ENCODE data around the gene LGALS12.

LGALS12 gene

DNA sequence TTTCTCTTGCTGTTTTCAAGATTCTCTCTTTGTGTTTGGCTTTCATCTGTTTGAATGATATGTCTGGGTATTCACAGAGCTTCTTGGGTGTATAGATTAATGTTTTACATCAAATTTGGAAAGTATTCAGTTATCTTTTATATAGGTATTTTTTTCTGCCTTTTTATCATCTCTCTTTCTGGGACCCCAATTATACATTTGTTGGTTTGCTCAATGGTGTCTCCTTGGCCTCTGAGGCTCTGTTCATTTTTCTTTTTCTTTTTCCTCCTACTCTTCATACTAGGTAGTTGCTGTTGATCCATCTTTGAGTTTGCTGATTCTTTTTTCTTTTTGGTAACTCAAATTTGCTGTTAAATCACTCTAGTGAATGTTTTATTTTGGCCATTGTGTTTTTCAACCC lies 29.3 kb upstream of the LGALS12 start:
- Histone ChIP-seq H3K4me1 (ENCODE audit: control insufficient read depth in 1 of 2, insufficient read depth in 1 of 2, low read depth in 1 of 2, low read length in 1 of 2) (peaks cover 0 to 6% of the 10 kb centered on the region in 2 experiments), H3K27ac (no peak overlapping the region), H3K27me3 (peaks cover 7% of the 10 kb centered on the region), H3K9me3 (no peaks in the 10 kb centered on the region), H3K36me3 (no peaks in the 10 kb centered on the region), H3K4me3 (ENCODE audit: low read depth in 1 of 2, low read length in 1 of 2) (no peak overlapping the region)
- TF ChIP-seq, protein P1, sequence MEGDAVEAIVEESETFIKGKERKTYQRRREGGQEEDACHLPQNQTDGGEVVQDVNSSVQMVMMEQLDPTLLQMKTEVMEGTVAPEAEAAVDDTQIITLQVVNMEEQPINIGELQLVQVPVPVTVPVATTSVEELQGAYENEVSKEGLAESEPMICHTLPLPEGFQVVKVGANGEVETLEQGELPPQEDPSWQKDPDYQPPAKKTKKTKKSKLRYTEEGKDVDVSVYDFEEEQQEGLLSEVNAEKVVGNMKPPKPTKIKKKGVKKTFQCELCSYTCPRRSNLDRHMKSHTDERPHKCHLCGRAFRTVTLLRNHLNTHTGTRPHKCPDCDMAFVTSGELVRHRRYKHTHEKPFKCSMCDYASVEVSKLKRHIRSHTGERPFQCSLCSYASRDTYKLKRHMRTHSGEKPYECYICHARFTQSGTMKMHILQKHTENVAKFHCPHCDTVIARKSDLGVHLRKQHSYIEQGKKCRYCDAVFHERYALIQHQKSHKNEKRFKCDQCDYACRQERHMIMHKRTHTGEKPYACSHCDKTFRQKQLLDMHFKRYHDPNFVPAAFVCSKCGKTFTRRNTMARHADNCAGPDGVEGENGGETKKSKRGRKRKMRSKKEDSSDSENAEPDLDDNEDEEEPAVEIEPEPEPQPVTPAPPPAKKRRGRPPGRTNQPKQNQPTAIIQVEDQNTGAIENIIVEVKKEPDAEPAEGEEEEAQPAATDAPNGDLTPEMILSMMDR (IDR thresholded peaks at IDR 0.05): no peak

DNA sequence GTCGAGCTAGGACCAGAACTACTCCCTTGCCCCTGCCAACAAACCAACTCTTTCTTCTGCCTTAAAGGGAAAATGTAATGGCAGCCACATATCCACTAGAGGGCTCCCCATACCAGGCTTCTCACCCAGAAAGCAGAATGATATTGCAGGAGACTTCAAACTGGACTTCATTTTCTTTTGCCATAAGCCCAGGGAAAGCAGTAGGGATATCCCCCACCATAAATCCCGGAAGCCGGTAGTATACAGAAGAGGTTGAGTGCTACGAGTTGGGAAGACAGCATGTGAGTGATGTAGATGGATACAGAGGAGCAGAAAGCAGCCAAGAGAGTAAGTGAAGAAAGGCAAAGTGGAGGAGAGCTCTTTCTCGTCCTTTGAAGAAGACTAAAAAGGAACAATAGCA lies 27.0 kb upstream of the LGALS12 start:
- TF ChIP-seq, protein P1 (IDR thresholded peaks at IDR 0.05): peak; percentile 90
- H3K9me3 ChIP-seq: no peaks in the 10 kb centered on the region
- H3K4me3 ChIP-seq (ENCODE audit: low read depth in 1 of 2, low read length in 1 of 2): no peak overlapping the region
- no peaks in the 10 kb centered on the region for H3K36me3 ChIP-seq
- H3K4me1 ChIP-seq (ENCODE audit: control insufficient read depth in 1 of 2, insufficient read depth in 1 of 2, low read depth in 1 of 2, low read length in 1 of 2): peaks cover 0 to 6% of the 10 kb centered on the region in 2 experiments
- peaks cover 7% of the 10 kb centered on the region for H3K27me3 ChIP-seq
- no peak overlapping the region for H3K27ac ChIP-seq

DNA sequence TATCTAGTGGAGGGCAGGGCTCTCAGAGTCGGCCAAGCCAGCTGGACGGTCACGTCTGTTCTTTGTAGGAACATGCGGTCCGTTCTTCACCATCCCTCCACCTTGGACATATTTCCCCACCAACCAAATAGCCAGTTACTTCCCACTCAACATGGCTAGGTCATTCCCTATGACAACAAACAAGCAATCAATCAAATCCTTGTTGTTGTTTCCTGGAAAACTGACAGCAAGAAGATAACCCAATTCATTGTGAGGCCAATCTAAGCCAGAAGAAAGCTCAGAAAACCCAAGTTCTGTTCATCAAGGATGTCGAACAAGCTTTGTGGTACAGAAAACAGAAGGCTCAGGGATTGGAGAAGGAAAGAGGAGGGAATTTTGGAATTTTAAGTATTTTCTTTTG lies 25.8 kb upstream of the LGALS12 start:
- H3K27ac ChIP-seq: no peak overlapping the region
- H3K36me3 ChIP-seq: no peaks in the 10 kb centered on the region
- no peak overlapping the region for H3K4me3 ChIP-seq (ENCODE audit: low read depth in 1 of 2, low read length in 1 of 2)
- TF ChIP-seq, protein P1 (IDR thresholded peaks at IDR 0.05): no peak
- no peaks in the 10 kb centered on the region for H3K9me3 ChIP-seq
- H3K27me3 ChIP-seq: peaks cover 5% of the 10 kb centered on the region
- peaks cover 0 to 6% of the 10 kb centered on the region in 2 experiments for H3K4me1 ChIP-seq (ENCODE audit: control insufficient read depth in 1 of 2, insufficient read depth in 1 of 2, low read depth in 1 of 2, low read length in 1 of 2)

DNA sequence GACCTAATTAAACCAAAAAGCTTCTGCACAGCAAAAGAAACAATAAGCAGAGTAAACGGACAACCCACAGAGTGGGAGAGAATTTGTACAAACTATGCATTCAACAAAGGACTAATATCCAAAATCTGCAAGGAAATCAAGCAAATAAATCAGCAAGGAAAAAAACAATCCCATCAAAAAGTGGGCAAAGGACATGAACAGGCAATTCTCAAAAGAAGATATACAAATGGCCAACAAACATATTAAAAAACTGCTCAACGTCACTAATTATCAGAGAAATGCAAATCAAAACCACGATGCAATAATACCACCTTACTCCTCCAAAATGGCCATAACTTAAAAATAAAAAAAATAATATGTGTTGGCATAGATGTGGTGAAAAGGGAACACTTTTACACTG lies 20.1 kb upstream of the LGALS12 start:
- H3K27me3 ChIP-seq: peaks cover 41% of the 10 kb centered on the region
- H3K27ac ChIP-seq: no peak overlapping the region
- H3K9me3 ChIP-seq: no peaks in the 10 kb centered on the region
- no peaks in the 10 kb centered on the region for H3K36me3 ChIP-seq
- H3K4me1 ChIP-seq (ENCODE audit: control insufficient read depth in 1 of 2, insufficient read depth in 1 of 2, low read depth in 1 of 2, low read length in 1 of 2): peaks cover 2 to 3% of the 10 kb centered on the region in 2 experiments
- H3K4me3 ChIP-seq (ENCODE audit: low read depth in 1 of 2, low read length in 1 of 2): no peak overlapping the region
- TF ChIP-seq, protein P1 (IDR thresholded peaks at IDR 0.05): no peak

DNA sequence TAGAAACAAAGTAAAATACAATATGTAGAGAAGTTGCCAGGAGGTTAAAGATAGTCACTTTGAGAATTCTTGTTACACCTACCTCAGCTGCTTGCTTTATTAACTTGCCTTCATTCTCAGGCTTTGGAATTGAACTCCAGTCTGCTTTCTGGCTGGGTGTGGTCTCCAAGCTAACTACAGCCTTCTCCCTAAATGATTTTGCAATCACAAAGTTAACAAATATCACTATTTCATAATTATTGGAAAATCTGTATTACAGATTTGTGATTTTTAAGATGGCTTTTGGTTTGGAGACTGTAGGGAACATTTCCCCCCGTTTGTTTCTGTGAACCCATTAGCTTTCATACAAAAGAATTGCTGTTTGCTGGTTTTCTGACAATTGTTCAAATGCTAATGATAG lies 17.1 kb upstream of the LGALS12 start:
- TF ChIP-seq, protein P1 (IDR thresholded peaks at IDR 0.05): no peak
- Histone ChIP-seq H3K27ac (no peak overlapping the region), H3K36me3 (no peaks in the 10 kb centered on the region), H3K4me3 (ENCODE audit: low read depth in 1 of 2, low read length in 1 of 2) (no peak overlapping the region), H3K4me1 (ENCODE audit: control insufficient read depth in 1 of 2, insufficient read depth in 1 of 2, low read depth in 1 of 2, low read length in 1 of 2) (peaks cover 19 to 22% of the 10 kb centered on the region in 2 experiments), H3K9me3 (no peaks in the 10 kb centered on the region), H3K27me3 (peaks cover 44% of the 10 kb centered on the region)

DNA sequence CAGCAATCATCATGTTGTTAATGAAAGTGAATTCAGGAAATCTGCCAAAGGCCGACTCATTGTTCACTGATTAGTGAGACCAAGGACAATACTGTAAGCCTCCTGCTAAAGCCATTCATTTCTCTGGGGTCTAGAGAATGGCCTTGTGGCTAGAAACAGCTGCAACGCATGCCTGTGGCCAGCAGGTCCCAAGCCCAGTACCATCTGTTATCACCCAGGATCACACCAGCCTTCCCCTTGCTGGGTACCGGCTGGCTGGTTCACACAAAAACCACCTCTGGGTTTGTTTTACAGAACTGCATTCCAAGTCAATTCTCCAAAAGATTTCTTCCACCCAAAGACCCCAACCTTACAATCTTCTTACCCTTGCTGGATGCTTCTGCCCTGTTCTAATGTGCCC lies 16.0 kb upstream of the LGALS12 start:
- no peak overlapping the region for H3K4me3 ChIP-seq (ENCODE audit: low read depth in 1 of 2, low read length in 1 of 2)
- no peaks in the 10 kb centered on the region for H3K9me3 ChIP-seq
- no peak overlapping the region for H3K27ac ChIP-seq
- TF ChIP-seq, protein P1 (IDR thresholded peaks at IDR 0.05): no peak
- peaks cover 40% of the 10 kb centered on the region for H3K27me3 ChIP-seq
- peaks cover 19 to 25% of the 10 kb centered on the region in 2 experiments for H3K4me1 ChIP-seq (ENCODE audit: control insufficient read depth in 1 of 2, insufficient read depth in 1 of 2, low read depth in 1 of 2, low read length in 1 of 2)
- H3K36me3 ChIP-seq: no peaks in the 10 kb centered on the region
